Activated T-helper 1 cell treated with anti-CD3 and anti-CD28 coated beads, Interleukin-2, amount 50 U/mL, for 16 hours (primary cell): Measurements from ENCODE around the gene C1orf115.
"Not testable (repeated sequence)": the region's sequence is repeated elsewhere in the genome, so short reads cannot be mapped to it uniquely, and the experiment has no call there.

Experiments used
- DNase-seq, 2 donors: peaks; one replicate each; pipeline ENCODE4 v3.0.0-alpha.2; 2020; ENCODE audit warnings: low read depth in 1 of 2, low spot score in 1 of 2

The C1orf115 gene

DNA sequence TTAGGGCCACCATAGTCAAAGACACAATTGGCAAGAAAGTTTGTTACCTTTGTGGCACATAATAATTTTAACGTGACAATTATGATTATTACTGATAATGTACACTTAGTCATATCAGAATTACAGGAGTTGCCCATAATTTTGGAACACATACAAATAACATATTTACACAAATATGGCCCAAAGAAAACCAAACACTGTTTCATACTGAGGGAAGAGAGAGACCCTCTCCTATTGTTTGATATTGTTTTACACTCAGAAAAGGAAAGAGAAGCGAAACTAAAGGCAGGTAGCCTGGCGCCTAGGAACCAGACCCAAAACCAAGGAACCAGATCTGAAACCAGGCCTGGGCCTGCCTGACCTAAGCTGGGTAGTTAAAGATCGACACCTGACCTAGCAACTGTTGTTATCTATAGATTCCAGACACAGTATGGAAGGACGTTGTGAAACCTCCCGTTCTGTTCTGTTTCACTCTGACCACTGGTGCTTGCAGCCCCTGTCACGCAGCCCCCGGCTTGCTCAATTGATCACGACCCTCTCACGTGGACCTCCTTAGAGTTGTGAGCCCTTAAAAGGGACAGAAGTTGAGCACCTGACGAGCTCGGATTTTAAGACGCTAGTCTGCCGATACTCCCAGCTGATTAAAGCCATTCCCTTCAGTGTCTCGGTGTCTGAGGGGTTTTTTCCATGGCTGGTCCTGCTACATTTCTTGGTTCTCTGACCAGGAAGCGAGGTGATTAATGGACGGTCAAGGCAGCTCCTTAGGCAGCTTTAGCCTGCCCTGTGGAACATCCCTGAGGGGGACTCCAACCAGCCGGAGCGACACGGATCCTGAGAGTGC lies 27.9 kb downstream of the C1orf115 start:
- no peak for DNase-seq

DNA sequence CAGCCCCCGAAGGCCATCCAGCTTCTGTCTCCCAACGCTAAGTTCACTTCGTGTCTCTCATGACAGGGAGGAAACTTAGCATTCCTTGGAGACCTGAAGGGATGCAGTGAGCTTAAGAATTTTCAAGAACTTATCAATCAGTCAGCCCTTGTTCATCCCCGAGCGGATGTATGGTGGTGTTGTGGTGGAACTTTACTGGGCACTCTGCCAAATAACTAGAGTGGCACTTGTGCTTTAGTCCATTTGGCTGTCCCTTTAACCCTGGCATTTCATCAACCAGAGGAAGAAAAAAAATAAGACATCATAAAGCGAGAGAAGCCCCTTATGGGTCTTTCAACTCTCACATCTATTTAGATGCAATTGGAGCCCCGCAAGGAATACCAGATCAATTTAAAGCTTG lies 31.1 kb downstream of the C1orf115 start:
- DNase-seq, result not testable (repeated sequence)

- no peak for DNase-seq
Observed at GRCh38 chr1:220726634-220727033, 36.5 kb downstream of the C1orf115 start.

DNA sequence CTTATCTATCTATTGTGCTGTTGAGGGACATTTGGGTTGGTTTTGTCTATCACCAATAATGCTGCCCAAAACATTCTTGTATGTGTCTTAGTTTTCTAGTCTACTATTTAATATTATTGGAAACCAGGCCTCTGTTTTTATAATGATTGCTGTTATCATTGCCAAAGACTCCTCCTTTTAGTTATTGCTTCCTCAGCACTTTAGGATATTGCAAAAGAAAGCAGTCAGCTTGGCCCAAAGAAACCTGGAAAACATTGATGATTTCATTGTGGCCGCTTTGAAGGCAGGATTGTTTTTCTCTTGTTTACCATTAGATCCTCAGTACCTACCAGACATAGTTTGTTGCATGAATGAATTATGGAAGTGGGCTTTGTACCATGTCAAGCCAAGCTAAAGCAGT lies 37.4 kb downstream of the C1orf115 start:
- DNase-seq, result no peak

GRCh38 chr1:220730486-220730885 lies 40.3 kb downstream of the C1orf115 start:
- DNase-seq, result no peak

- DNase-seq, result no peak
Observed at GRCh38 chr1:220732137-220732536, 42.0 kb downstream of the C1orf115 start.

- no peak for DNase-seq
Observed at GRCh38 chr1:220732621-220733020, 42.5 kb downstream of the C1orf115 start.

GRCh38 chr1:220733086-220733601 lies 43.0 kb downstream of the C1orf115 start:
- peak; percentile 43 to 58 for DNase-seq

DNA sequence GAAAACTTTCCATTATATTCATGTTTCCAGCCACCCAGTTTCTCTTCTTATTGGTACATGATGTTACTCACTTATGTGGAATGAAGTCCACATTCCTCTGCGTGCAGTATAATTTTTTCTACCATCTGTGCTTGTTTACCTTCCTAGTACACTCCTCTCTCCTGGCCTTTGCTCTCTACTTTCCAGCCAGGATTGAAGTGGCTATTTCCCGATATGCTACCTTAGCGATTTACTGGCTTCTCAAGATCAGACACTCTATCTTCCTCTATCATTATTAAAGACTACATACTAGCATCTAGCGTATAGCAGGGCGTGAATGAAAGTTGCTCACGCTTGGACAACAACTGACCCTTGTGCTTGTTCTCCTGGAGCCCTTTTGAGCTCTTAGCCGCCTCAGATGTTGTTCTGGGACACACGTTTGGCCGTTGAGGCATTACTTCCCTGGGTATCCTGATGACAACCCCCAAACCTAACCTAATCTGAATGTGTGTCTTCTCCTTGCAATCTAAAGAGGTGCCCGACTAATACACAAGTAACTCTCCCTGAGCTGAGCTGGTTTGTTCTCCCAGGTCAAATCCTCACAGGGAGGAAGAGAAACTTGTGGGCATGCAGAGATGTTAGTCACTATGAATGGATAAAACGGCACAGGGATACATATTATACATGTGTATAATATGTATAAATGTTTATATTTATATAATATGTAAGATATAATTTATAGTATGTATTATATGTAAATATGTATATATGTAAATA lies 44.6 kb downstream of the C1orf115 start:
- DNase-seq, result no peak

GRCh38 chr1:220736283-220736682 lies 46.1 kb downstream of the C1orf115 start:
- not testable (repeated sequence) for DNase-seq

DNA sequence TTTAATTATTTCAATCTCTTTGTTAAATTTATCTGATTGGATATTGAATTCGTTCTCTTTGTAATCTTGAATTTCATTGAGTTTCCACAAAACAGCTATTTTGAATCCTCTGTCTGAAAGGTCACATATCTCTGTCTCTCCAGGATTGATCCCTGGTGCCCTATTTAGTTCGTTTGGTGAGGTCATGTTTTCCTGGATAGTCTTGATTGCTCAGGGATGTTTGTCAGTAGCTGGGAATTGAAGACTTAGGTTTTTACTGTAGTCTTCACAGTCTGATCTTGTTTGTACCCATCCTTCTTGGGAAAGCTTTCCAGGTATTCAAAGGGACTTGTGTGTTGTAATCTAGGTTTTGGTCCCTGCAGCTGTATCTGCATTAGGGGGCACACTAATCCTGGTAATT lies 51.2 kb downstream of the C1orf115 start:
- no peak for DNase-seq

DNA sequence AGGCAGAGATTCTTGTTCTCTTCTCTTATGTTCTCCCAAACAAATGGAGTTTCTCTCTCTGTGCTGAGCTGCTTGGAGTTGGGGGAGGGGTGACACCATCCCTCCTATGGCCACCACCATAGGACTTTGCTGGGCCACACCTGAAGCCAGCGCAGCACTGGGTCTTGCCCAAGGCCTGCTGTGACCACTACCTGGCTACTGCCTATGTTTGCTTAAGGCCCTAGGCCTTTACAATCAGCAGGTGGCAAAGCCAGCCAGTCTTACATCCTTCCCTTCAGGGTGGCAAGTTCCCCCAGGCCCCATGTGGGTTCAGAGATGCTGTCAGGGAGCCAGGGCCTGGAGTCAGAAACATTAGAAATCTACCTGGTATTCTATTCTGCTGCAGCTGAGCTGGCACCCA lies 51.7 kb downstream of the C1orf115 start:
- DNase-seq, result no peak

DNA sequence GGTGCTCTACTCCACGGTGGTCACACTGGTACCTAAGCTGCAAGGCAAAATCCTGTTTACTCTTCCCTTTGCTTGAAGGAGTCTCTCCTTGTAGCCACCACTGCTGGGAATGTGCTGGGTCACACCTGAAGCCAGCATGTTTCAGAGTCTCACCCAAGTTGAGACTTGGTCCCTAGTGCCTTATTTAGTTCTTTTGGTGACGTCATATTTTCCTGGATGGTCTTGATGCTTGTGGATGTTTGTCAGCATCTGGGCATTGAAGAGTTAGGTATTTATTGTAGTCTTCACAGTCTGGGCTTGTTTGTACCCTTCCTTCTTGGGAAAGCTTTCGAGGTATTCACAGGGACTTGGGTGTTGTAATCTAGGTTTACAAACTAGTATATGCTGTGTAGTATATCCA lies 52.4 kb downstream of the C1orf115 start:
- DNase-seq, result no peak

- DNase-seq, result no peak
Observed at GRCh38 chr1:220746851-220747250, 56.7 kb downstream of the C1orf115 start.

- no peak for DNase-seq
Observed at GRCh38 chr1:220747437-220748088, 57.4 kb downstream of the C1orf115 start.

DNA sequence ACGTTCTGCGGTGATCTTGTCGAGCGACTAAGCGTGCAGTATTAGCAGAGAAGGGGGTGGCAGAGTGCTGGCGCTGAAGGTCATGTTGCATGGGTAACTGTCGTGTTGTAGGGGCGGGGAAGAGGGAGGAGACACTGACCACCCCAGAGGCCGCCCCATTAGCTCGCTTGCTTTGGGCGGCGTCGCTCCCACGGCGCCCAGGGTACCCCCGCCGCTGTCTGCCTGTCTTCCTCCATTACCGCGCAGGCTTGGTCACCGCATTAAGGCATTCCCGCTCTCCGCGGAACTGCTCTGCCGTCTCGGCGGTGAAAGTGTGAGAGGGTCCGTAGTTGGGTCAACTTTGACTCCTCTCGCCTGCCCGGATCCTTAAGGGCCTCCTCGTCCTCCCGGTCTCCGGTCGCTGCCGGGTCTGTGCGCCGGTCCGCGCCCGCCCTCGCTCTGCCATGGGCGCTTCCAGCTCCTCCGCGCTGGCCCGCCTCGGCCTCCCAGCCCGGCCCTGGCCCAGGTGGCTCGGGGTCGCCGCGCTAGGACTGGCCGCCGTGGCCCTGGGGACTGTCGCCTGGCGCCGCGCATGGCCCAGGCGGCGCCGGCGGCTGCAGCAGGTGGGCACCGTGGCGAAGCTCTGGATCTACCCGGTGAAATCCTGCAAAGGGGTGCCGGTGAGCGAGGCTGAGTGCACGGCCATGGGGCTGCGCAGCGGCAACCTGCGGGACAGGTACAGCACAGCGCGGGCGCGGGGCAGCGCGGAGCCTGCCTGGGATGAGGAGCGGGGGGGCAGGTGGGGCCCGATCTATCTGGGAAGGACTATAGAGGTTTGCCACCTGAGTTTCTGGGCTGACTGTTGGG lies 58.1 kb downstream of the C1orf115 start, which contains the start of gene MTARC2:
MTARC2 (plus strand) TSS at position 234 of the 846 bp plus-strand sequence; CDS start at position 444, 210 bp downstream.
- DNase-seq, result no peak
